Measurements from ENCODE around the gene AGAP3.
A peak's percentile ranks its signal among the peaks of the same experiment; 100 is the strongest.
"Not testable (repeated sequence)": the region's sequence is repeated elsewhere in the genome, so short reads cannot be mapped to it uniquely, and the experiment has no call there.

Gene AGAP3

DNA sequence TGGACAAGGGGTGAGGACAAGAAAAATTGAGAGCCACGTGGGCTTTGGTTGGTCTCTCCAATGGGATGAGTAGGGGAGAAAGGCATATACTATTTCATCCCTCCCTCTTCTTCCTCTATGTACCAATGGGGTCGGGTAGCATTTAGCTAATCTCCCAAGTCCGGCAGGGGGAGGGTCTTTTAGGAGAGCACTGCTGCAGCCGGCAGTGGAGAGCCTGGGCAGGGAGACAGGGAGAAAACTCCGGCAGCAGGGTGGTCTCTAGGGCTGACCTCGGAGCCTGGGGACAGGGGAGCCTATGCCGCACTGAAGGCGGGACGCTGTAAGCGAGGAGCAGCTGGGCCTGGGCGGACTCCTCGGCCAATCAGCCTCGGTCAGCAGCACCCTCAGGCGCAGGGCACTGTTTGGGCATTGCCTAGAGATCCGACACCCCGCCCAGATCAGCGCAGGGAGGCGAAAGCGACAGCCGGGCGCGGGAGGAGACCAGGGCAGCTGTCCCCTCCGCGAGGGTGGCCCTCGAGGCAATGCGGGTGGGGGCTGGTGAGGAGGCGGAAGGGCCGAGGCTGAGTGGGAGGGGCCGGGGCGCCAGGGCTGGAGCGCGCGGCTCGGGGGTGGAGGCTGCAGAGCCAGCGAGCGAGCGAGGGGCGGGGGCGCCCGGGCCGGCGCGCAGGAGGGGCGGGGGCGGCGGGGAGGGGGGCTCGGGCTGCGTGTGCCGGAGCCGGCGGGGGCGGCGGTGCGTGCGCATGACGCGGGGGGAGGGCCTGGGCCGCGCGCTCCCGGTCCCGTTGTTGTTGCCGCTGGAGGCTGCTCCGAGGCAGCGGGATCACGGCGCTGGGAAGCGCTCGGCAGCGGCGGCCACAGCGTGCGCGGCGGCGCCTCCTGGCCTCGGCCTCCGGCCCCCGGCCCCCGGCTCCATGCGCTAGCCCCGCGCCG, at the start of gene AGAP3:
TSS of gene AGAP3 (plus strand) at position 785 of the 930 bp plus-strand sequence. CDS start 267 bp downstream, outside the sequence.
- DNase-seq (ENCODE audit: low read depth, low spot score), result peak; percentile 88

DNA sequence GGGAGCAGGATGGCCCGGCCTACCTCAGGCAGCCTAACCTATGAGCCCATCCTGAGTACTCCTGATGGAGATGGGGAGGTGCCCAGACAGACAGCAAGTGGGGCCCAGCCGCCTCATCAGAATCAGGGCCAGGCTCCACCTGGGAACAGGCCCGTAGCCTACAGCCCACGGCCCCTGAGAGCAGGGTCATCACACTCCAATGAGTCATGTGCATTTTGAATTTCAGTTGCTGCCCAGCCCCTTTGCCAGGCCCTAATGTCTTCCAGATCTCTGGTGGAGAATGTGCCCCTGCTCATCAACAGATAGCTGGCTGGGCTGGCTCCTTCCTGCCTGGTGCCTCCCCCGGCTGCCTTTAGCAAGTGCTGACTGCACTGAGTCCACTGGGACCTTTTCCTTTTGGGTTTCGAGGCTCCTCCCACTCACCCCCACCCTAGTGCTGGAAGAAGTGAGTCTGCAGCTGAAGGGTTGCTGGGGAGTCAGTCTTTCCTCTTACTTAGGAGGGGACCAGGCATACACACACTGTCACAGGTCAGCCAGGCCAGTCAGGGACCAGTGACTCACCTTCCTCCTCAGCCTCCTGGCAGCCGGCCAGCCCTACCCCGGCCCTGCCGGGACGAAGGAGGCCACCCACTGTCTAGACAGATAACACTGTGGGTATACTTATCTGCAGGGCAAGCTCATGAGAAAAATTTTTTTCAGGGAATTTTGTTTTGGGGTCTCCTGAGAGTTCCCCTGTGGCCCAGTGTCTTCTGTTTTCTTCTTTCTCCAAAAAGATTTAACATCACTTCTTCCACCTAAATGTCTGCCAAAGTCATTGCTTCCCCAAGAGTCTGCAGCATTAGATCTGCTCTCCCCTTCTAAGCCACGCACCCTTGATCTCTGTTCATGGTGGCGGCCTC, 47.1 kb upstream of the AGAP3 start:
- DNase-seq (ENCODE audit: low read depth, low spot score), result peak; percentile 86

DNA sequence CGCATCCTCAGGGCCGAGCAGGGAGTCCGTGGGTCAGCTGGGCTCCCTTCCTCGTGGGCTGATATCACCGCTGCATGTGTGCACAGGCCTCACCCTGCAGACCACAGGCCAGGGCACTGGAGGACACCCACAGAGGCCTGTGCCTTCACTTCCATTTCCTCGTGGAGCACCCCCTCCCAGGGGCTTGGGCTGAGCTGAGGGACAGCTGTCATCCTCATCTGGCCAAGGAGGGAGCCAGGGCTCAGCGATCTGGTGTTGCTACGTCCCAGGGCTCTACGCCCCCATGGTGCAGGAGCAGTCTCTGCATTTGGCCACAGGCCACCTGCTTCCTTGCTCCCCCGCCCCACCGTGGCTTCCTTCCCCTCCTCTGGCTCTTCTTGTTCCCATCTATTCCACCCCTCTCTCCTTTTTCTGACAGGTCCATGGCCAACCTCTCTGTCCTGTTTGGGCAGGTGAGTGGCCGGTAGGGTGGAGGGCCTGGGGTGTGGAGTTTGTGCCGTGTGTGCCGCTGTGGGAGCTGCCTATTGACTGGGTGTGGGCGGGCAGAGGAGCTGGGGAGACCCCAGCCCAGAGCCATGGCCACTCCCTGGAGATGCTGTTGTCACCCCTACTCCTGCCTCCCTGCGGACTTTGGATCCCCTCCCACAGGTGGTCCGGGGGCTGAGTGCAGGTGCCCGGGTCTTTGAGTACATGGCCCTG, 46.3 kb upstream of the AGAP3 start:
- DNase-seq (ENCODE audit: low read depth, low spot score), result no peak

DNA sequence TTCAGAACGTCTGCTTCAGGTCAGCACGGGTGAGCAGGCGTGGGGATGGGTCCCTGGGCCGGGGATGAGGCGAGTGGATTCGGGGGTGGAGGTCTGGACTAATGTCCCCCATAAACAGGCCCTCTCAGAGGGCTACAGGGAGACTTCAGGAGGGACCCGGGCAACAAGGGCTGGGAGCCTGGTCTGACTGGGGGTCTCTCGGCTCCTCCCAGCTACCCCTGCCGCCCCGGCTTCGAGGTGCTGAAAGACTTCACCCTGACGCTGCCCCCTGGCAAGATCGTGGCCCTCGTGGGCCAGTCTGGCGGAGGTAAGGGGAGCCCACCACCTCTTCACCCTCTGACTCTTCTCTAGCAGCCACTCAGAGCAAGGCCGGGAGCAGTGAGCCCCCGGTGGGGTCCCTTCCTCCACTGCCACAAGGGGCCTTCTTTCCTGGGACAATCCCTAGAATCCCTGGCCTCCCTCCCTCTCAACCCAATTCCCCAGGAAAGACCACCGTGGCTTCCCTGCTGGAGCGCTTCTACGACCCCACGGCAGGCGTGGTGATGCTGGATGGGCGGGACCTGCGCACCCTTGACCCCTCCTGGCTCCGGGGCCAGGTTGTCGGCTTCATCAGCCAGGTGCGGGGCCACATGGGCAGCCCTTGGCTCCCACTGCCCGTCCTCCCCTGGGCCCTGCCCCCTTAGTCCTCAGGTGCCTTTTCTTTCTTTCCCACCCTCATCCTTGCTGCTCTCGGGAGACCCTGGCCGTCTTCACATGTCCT, 45.5 kb upstream of the AGAP3 start:
- DNase-seq (ENCODE audit: low read depth, low spot score), result no peak

DNA sequence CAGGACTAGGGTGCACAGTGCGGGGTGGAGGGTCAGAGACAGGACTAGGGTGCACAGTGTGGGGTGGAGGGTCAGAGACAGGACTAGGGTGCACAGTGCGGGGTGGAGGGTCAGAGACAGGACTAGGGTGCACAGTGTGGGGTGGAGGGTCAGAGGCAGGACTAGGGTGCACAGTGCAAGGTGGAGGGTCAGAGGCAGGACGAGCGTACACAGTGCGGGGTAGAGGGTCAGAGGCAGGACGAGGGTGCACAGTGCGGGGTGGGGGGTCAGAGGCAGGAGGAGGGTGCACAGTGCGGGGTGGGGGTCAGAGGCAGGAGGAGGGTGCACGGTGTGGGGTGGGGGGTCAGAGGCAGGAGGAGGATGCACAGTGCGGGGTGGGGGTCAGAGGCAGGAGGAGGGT, 42.8 kb upstream of the AGAP3 start:
- not testable (repeated sequence) for DNase-seq (ENCODE audit: low read depth, low spot score)

DNA sequence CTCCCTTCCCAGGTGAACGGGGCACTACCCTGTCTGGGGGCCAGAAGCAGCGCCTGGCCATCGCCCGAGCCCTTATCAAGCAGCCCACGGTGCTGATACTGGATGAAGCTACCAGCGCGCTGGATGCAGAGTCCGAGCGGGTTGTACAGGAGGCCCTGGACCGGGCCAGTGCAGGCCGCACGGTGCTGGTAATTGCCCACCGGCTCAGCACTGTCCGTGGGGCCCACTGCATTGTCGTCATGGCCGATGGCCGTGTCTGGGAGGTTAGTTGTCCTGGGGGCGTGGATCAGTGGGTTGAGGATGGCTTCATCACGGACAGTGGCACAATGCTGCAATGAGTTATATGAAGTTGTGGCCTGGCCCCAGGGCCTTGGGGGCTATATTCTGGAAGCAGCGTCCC, 42.3 kb upstream of the AGAP3 start:
- DNase-seq (ENCODE audit: low read depth, low spot score), result no peak

DNA sequence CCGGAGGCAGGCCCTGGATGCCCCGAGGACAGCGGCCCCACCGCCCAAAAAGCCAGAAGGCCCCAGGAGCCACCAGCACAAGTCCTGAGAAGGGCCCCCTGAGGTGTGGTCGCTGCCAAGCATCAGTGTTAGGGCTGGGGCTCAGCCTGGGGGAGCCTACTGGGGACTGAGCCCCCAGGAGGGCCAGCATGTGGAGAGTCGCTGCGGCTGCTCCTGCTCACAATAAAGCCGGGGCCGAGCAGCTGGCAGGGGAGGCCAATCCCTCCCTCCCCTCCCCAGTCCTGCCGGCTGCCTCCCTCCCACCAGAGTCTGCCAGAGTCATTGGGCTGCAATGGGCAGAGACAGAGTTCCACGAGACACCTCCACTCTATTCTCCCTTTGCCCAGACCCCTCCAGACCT, 41.0 kb upstream of the AGAP3 start:
- DNase-seq (ENCODE audit: low read depth, low spot score), result no peak

DNA sequence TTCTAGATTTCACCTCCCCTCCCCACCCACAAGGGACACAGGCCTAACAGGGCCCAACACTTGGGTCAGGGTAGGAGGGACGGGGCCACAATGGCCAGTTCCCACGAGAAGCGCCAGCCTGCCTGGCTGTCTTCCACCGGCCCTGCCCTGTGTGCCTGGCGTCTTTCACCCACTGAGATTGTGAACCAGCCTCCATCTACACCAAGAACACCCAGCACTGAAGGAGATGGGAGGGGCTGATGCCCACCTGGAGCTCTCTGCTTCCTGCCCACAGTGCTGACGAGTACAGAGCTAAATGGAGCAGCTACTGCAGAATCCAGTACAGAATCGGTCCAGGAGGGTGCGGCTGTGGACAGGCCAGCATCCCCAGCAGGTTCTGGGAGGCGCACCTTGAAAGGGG, 40.3 kb upstream of the AGAP3 start:
- no peak for DNase-seq (ENCODE audit: low read depth, low spot score)

DNA sequence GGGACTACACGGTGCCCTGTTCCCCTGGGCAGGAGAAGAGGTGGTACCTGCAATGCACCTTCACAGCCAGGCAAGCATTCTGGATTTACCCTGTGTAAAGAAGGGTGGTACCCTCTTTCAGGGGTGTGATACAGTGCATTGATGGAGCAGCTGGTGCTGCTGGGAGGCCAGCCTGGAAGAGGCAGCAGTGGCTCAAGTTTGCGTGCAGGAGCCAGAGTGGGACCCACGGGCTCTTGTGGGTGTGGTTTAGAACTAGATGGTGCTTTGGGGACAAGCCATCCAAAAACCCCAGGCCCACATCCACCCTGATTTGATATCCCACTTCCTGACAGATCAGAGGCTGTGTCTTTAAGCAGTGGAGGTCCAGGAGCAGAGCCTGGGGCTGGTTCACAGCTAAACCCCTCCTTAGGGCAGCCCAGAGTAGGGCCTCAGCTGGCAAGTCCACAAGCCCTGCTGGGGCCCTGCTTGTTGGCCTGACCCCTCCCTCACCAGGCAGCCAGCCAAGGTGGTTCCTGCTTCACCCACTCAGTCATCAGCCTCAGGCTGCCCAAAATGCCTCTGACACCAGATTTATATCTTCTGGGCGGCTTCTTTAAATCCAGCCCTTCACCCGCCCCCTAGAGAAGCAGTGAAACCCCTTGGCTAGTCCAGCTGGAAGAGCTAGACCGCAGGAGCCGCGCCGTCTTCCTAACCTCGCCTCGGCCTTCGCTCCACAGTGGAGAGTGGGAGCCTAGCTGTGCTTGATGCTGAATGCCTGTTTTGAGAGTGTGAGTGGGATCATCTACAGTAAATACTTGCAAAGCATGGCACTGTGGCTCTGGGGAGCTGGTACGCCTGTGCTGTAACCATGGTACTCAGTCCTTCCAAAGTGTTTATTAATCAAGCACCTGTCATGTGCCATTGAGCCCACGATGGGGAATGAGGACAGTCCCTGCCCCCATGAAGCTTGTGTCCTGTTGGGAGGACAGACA, 39.4 kb upstream of the AGAP3 start:
- peak; percentile 59 for DNase-seq (ENCODE audit: low read depth, low spot score)

DNA sequence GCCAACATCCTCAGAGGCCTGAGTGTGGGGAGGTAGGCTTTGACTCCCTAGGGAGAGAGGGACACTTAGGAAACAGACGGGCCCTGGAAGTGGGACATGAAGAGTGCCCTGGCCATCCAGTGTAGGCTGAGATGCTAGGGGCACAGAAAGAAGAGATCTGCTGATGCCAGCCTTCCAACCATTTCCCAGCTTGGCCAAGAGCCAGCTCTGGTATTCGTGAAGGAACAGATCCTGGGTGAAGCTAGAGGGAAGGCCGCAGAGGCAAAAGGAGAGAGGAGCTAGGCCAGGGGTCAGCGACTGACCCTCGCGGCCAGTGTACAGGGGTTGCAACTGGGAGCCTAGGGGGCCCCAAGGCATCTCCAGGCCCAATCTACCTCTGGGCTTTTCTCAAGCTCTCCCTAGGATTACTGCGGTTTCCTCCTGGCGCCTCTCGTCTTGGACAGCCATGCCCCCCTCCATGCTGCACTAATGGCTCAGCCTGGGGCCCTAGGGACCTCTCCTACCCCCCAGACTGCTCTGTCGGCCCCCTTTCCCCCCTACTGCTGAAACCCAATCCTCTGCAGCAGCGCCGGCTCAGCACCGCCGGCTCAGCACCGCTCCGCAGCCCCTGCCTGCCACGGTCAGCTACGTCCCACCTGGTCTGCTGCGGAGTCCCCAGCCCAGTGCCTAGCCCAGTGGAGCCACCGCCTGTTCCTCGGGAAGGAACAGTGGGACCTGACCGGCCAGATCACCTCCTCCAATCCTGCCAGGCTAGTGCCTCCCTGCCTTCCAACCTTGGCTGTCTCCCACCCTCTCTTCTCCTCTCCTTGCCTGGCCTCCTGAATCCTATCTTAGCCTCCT, 38.1 kb upstream of the AGAP3 start, which contains the start of gene ASIC3:
TSS of gene ASIC3 (plus strand) at position 556 of the 840 bp plus-strand sequence. CDS start 355 bp downstream, outside the sequence.
- DNase-seq (ENCODE audit: low read depth, low spot score), result no peak

DNA sequence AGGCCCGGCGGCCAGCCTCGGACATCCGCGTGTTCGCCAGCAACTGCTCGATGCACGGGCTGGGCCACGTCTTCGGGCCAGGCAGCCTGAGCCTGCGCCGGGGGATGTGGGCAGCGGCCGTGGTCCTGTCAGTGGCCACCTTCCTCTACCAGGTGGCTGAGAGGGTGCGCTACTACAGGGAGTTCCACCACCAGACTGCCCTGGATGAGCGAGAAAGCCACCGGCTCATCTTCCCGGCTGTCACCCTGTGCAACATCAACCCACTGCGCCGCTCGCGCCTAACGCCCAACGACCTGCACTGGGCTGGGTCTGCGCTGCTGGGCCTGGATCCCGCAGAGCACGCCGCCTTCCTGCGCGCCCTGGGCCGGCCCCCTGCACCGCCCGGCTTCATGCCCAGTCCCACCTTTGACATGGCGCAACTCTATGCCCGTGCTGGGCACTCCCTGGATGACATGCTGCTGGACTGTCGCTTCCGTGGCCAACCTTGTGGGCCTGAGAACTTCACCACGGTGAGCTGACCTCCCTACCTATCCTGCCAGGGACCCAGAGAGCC, 37.3 kb upstream of the AGAP3 start:
- no peak for DNase-seq (ENCODE audit: low read depth, low spot score)

DNA sequence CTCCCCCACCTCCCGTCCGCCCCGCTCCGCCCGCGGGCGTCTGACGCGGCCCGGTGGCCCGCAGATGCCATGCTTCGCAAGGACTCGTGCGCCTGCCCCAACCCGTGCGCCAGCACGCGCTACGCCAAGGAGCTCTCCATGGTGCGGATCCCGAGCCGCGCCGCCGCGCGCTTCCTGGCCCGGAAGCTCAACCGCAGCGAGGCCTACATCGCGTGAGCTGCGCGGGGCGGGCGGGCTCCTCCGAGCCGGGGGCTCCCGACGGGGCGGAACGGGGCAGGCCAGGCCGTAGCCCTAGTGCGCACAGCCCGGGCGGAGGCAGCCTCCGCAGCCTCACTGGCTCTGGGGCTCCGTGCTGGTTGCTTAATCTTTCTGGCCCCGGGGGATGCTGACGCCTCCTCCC, 35.2 kb upstream of the AGAP3 start:
- peak; percentile 91 for DNase-seq (ENCODE audit: low read depth, low spot score)

DNA sequence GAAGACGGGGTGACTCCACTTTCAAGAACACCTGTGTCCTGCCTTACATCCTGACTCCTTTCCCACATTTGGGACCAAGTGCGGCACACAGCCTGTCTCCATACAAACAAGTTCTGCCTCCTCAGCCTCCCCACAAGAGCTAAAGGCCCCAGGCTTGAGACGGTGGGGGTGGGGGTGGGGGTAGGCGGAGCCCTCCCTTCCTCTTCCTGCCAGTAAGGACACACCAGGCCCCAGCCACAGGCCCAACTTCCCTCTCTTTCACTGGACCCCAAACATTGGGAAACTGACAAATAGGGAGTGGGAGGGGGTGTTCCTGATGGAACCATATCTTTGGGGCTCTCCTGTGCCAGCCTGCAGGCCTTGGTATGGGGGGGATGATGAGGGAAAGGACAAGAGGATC, 33.2 kb upstream of the AGAP3 start:
- DNase-seq (ENCODE audit: low read depth, low spot score), result no peak

DNA sequence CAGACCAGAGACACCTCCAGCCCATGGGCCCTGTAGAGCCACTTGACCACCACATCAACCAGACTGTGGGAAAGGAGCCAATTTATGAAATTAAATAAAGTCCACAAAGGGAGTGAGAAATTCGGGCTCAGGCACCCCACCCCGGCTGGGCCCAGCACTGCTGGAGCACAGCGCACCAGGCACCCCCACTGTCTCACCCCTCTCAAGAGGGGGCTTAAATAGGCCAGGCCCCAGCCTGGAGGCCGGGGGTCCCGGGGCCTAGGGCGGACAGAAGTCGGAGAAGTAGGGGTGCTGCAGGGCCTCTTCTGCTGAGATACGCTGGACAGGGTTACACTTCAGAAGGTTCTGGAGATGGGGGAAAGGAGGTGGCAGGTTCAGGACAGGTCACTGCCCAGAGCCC, 32.5 kb upstream of the AGAP3 start:
- no peak for DNase-seq (ENCODE audit: low read depth, low spot score)

DNA sequence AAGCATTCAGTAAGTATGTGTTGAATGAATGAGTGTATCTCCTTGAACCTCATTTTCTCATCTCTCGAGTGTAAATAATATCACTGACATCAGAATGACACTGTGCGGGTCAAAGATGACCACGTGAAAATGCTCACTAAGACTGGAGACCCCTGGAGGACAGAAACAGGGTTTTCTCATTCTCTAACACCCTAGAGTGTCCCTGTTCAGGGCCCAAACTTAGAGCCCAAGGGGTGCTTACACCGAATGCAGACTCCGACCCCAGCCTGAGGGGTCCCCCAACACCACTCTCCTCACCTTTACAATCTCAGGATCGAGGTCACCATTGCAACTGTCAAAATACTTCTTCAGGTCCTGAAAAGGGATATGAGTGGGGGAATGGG, 30.0 kb upstream of the AGAP3 start:
- no peak for DNase-seq (ENCODE audit: low read depth, low spot score)

DNA sequence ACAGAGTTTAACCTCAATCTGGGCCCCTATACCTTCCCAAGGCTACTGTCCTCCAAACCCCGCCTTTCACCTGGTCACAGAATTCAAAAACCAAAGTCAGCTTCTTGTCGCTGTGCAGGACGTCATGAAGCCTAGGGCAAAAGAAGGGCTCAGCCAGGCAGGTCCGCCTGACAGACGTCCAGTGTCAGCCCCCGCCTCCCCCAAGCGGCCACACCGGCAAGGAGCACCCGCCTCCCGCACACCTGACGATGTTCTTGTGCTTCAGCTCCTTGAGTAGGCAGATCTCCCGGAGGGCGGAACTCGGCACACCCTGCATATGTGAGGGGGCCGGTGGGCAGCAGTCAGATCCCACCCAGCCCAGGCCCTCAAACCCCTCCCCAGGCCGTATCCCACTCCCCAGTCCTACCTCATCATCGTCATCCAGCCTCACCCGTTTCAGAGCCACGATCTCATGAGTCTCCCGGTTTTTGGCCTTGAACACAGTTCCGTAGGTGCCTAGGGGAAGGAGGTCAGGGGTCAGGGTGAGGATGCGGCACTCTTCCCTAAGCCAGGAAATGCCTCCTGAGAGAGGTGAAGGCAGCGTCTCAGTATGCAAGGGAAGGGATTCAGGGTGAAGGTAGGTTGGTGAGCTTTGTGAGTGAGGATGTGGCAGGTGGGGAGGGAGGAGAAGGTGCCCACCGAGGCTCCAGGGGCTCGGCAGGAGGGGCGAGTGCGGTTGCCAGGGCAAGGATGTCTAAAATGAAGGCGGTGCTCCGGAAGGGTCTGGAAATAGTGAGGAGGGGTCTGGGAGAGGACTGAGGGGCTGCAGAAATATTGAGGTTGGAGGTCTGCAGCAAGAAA, 29.4 kb upstream of the AGAP3 start:
- no peak for DNase-seq (ENCODE audit: low read depth, low spot score)

DNA sequence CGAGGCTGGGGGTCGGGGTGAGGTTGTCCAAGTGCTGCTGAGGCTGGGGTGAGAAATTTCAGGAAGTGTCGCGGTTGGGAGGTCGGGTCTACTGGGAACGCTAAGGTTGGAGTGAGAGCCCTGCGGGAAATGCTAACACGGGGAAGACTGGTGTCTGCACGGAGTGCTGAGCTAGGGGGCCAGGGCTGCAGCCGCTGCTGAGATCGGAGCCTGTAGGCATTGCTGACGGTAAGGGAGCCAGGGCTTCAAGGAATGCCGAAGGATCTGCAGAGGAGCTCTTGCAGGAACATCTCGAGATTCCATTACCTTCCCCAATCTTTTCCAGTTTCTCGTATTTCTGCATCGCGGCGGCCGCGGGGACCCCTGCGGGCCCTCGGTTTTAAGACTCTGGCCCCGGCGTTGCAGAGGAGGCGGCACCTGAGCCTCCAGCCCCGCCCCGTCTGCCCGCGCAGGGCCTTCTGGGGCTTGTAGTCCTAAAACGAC, 28.7 kb upstream of the AGAP3 start, which contains the start of gene CDK5:
TSS of gene CDK5 (minus strand) at position 392 of the 483 bp plus-strand sequence. CDS start at position 343, 49 bp downstream.
- no peak for DNase-seq (ENCODE audit: low read depth, low spot score)

All from astrocyte of the hippocampus (primary cell).